Prostate gland (tissue), 2 donors: ENCODE results near the gene ARHGAP24.

Experiments
- POLR2A ChIP-seq: fragments of 450-650 bp; IDR thresholded peaks from one replicate; pipeline ENCODE4 v1.6.1; 2016; ENCODE audit warnings: antibody characterized with exemption, mild to moderate bottlenecking
- POLR2AphosphoS5 ChIP-seq: sonication (generic); formaldehyde crosslinking; IDR thresholded peaks from one replicate; pipeline ENCODE4 v1.6.1; 2017; ENCODE audit warnings: antibody characterized with exemption
- TF ChIP-seq, protein P1 (sequence below), 4 experiments: fragments of 200-600 bp in 2 of 4; fragments of 450-650 bp in 2 of 4; sonication (generic) in 2 of 4; IDR thresholded peaks; 1 replicate in 3 of 4; 2 replicates in 1 of 4; pipeline ENCODE4 v1.5.1; 2016 to 2019; ENCODE audit warnings: antibody characterized with exemption in 4 of 4, mild to moderate bottlenecking in 2 of 4, moderate library complexity in 2 of 4

DNA sequence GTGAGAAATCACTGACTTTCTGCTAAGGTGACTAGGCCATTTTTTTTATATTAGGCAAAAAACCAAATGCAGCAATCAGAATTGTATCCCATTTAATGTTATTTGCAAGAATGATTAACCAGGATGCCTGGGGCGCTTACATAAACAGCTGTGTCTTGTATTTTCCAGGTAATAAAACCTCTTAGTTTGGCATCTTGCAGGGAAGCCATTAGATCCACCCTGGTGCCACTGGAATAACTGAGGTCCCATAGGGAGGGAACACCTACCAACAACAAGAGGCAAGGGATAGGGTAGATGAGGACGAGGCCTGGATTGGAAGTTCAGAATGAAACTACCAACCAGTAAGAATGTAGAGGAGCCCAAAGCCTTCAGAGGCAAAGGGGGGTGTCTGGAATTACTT, 288.3 kb downstream of the ARHGAP24 start:
- TF ChIP-seq, protein P1, sequence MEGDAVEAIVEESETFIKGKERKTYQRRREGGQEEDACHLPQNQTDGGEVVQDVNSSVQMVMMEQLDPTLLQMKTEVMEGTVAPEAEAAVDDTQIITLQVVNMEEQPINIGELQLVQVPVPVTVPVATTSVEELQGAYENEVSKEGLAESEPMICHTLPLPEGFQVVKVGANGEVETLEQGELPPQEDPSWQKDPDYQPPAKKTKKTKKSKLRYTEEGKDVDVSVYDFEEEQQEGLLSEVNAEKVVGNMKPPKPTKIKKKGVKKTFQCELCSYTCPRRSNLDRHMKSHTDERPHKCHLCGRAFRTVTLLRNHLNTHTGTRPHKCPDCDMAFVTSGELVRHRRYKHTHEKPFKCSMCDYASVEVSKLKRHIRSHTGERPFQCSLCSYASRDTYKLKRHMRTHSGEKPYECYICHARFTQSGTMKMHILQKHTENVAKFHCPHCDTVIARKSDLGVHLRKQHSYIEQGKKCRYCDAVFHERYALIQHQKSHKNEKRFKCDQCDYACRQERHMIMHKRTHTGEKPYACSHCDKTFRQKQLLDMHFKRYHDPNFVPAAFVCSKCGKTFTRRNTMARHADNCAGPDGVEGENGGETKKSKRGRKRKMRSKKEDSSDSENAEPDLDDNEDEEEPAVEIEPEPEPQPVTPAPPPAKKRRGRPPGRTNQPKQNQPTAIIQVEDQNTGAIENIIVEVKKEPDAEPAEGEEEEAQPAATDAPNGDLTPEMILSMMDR (IDR thresholded peaks at IDR 0.05): no peak
- TF ChIP-seq POLR2A (no peak), POLR2AphosphoS5 (no peak)
